Measurements from ENCODE around the gene SASH1.

Gene SASH1

DNA sequence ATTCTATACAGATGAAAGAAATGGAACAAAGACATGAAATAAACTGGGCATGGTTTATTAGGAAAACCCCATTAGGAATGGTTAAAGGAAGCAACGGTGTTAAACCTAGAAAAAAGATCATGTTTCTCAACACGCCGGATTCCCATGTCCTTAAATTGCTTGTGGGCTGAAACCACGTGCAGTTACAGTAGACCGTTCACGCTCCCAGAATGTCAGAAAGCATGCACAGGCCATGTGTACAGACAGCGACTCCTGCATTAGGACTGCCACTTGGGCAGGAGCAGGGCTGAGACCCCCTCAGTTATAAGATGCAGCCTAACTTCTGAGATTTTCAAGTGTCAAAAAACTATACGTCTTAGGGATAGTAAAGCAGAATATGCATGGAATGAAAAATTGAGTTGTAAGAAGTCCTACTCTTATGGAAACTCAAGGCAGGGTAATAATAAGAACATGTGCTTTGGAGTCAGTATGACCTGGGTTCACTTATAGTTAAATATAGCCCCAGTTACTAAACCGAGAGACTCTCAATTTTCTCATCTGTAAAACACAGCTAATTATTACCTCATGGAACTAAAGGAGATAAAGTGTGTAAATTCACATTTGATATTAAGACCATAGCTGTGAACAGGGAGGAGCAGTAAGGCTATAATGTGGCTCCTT lies 230.2 kb downstream of the SASH1 start:
- no peaks in the 10 kb centered on the region for H3K9me2 ChIP-seq (ENCODE audit: low read depth, low read length)
- no peaks in the 10 kb centered on the region for H3K9me3 ChIP-seq (ENCODE audit: low read length)
- no peak overlapping the region for H2AFZ ChIP-seq (ENCODE audit: low read length)
- no peaks in the 10 kb centered on the region for H3K36me3 ChIP-seq (ENCODE audit: insufficient read depth, low read length)
- H3K27ac ChIP-seq (ENCODE audit: low read depth, low read length, poor library complexity, severe bottlenecking) = no peak overlapping the region
- H3K4me3 ChIP-seq (ENCODE audit: low read depth, low read length, poor library complexity, severe bottlenecking) = no peak overlapping the region
- H4K20me1 ChIP-seq (ENCODE audit: insufficient read depth, low read length) = no peaks in the 10 kb centered on the region
- H3K79me2 ChIP-seq (ENCODE audit: insufficient read depth, low read length) = no peaks in the 10 kb centered on the region
- TF ChIP-seq EZH2 (IDR thresholded peaks at IDR 0.05; ENCODE audit: borderline replicate concordance, low read length) = no peak
- TF ChIP-seq, protein P1, sequence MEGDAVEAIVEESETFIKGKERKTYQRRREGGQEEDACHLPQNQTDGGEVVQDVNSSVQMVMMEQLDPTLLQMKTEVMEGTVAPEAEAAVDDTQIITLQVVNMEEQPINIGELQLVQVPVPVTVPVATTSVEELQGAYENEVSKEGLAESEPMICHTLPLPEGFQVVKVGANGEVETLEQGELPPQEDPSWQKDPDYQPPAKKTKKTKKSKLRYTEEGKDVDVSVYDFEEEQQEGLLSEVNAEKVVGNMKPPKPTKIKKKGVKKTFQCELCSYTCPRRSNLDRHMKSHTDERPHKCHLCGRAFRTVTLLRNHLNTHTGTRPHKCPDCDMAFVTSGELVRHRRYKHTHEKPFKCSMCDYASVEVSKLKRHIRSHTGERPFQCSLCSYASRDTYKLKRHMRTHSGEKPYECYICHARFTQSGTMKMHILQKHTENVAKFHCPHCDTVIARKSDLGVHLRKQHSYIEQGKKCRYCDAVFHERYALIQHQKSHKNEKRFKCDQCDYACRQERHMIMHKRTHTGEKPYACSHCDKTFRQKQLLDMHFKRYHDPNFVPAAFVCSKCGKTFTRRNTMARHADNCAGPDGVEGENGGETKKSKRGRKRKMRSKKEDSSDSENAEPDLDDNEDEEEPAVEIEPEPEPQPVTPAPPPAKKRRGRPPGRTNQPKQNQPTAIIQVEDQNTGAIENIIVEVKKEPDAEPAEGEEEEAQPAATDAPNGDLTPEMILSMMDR (IDR thresholded peaks at IDR 0.05; ENCODE audit: low read length) = no peak
- H3K4me2 ChIP-seq (ENCODE audit: low read length) = no peak overlapping the region
- no peaks in the 10 kb centered on the region for H3F3A ChIP-seq (ENCODE audit: insufficient read depth, low read length)
- no peak overlapping the region for H3K9ac ChIP-seq (ENCODE audit: low read length)
- no peaks in the 10 kb centered on the region for H3K4me1 ChIP-seq (ENCODE audit: insufficient read depth, low read length, severe bottlenecking)
- H3K27me3 ChIP-seq (ENCODE audit: insufficient read depth, low read length) = no peaks in the 10 kb centered on the region

DNA sequence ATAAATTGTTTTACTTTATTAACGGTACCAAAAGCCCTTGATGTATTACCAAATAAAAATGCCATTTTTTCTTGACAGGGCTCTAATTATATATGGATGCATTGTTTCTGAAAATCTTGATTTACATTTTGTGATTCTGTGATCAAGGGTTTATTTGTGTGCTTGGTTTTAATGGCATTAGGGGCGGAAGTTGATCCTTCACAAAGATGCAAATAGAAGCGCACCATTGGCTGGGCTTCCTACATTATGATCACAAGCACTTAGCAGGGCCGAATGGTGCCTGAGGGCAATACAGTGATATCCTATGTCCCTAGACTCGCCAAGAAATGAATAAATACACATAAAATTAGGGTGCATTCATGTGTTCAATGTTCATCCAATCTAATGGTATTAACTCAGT lies 231.3 kb downstream of the SASH1 start:
- no peaks in the 10 kb centered on the region for H3K9me2 ChIP-seq (ENCODE audit: low read depth, low read length)
- TF ChIP-seq EZH2 (IDR thresholded peaks at IDR 0.05; ENCODE audit: borderline replicate concordance, low read length) = no peak
- TF ChIP-seq, protein P1 (IDR thresholded peaks at IDR 0.05; ENCODE audit: low read length) = no peak
- H3K4me2 ChIP-seq (ENCODE audit: low read length) = no peak overlapping the region
- no peaks in the 10 kb centered on the region for H3K36me3 ChIP-seq (ENCODE audit: insufficient read depth, low read length)
- H3F3A ChIP-seq (ENCODE audit: insufficient read depth, low read length) = no peaks in the 10 kb centered on the region
- no peaks in the 10 kb centered on the region for H4K20me1 ChIP-seq (ENCODE audit: insufficient read depth, low read length)
- no peak overlapping the region for H3K27ac ChIP-seq (ENCODE audit: low read depth, low read length, poor library complexity, severe bottlenecking)
- no peak overlapping the region for H2AFZ ChIP-seq (ENCODE audit: low read length)
- H3K9ac ChIP-seq (ENCODE audit: low read length) = no peak overlapping the region
- H3K79me2 ChIP-seq (ENCODE audit: insufficient read depth, low read length) = no peaks in the 10 kb centered on the region
- H3K9me3 ChIP-seq (ENCODE audit: low read length) = no peaks in the 10 kb centered on the region
- H3K4me3 ChIP-seq (ENCODE audit: low read depth, low read length, poor library complexity, severe bottlenecking) = no peak overlapping the region
- no peaks in the 10 kb centered on the region for H3K27me3 ChIP-seq (ENCODE audit: insufficient read depth, low read length)
- H3K4me1 ChIP-seq (ENCODE audit: insufficient read depth, low read length, severe bottlenecking) = no peaks in the 10 kb centered on the region

DNA sequence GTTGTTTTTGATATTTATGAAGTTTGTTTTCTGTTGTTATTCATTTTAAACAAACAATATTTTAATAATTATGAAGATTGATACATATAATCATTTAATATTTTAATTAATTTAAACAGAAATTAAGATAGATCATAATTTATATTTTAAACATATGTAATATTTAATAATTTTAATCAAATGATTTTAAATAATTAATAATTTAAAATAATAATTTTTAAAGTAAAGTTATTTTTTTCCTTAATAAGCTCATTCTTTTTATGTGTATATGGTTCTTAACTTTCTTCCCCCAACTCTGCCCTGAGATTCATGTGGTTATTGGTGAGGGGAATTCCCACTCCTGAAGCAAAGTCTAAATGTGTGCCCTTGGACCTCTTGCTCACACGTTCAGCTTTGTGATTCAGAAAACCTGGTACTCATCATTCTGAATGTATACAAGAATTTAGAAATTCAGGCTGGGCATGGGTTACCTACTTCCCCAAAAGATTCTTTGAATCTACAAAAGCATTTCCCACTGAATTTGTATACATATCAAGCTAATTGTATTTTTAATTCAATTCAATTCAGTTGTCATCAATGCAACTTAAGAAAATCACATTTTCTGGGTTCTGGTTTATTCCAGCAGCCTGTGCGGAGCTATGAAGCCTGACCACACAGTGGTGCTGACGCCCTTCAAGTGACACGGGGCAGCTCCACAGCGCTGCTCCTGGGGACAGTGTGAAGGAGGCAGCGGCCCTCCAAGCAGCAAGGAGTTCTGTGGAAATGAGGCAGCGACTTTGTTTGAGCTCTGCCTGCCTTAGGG lies 235.2 kb downstream of the SASH1 start:
- Histone ChIP-seq H3K4me3 (ENCODE audit: low read depth, low read length, poor library complexity, severe bottlenecking) (no peak overlapping the region), H3K4me1 (ENCODE audit: insufficient read depth, low read length, severe bottlenecking) (no peaks in the 10 kb centered on the region), H3K9me3 (ENCODE audit: low read length) (no peaks in the 10 kb centered on the region), H3K27ac (ENCODE audit: low read depth, low read length, poor library complexity, severe bottlenecking) (no peak overlapping the region), H3K9me2 (ENCODE audit: low read depth, low read length) (no peaks in the 10 kb centered on the region), H3K27me3 (ENCODE audit: insufficient read depth, low read length) (no peaks in the 10 kb centered on the region), H4K20me1 (ENCODE audit: insufficient read depth, low read length) (no peaks in the 10 kb centered on the region), H3K79me2 (ENCODE audit: insufficient read depth, low read length) (no peaks in the 10 kb centered on the region), H3K4me2 (ENCODE audit: low read length) (no peak overlapping the region), H2AFZ (ENCODE audit: low read length) (no peak overlapping the region), H3K9ac (ENCODE audit: low read length) (no peak overlapping the region), H3K36me3 (ENCODE audit: insufficient read depth, low read length) (no peaks in the 10 kb centered on the region), H3F3A (ENCODE audit: insufficient read depth, low read length) (no peaks in the 10 kb centered on the region)
- TF ChIP-seq, protein P1 (IDR thresholded peaks at IDR 0.05; ENCODE audit: low read length) = peak; percentile 72
- TF ChIP-seq EZH2 (IDR thresholded peaks at IDR 0.05; ENCODE audit: borderline replicate concordance, low read length) = no peak
